HG02870 (cell line): ENCODE data around the gene B3GNT9.
A peak's percentile ranks its signal among the peaks of the same experiment; 100 is the strongest.

Experiments used
- ATAC-seq: cut with Tn5 transposase; IDR thresholded peaks from one replicate; pipeline ENCODE4 v1.9.1; 2021; ENCODE audit warnings: mild to moderate bottlenecking, moderate library complexity; ENCODE audit not compliant: unreplicated experiment

B3GNT9 gene

DNA sequence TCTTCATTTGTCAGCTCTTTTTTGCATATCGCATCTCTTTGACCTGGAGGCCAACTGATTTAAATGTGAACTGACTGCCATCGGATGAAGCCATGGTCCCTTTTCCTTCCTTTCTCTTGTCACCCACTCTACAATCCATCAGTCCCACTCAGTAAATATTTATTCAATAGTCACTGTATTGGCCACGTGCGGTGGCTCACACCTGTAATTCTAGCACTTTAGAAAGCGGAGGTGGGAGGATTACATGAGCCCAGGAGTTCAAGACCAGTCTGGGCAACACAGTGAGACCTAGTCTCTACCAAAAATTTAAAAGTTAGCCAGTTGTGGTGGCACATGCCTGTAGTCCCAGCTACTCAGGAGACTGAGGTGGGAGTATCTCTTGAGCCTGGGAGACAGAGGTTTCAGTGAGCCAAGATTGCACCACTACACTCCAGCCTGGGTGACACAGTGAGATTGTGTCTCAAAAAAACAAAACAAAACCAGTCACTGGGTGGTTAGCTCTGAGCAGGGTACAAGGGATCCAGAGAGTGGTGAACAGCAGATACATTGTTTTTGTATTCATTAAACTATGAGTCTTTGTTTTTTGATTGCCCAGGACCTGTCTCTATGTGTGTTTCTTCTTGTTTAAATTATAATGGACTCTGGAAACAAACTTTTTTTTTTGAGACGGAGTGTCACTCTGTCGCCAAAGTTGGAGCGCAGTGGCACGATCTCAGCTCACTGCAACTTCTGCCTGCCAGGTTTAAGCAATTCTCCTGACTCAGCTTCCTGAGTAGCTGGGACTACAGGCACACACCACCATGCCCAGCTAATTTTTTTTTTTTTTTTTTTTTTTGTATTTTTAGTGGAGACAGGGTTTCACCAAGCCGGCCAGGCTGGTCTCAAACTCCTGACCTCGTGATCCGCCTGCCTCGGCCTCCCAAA lies 34.1 kb downstream of the B3GNT9 start:
- ATAC-seq: no peak

DNA sequence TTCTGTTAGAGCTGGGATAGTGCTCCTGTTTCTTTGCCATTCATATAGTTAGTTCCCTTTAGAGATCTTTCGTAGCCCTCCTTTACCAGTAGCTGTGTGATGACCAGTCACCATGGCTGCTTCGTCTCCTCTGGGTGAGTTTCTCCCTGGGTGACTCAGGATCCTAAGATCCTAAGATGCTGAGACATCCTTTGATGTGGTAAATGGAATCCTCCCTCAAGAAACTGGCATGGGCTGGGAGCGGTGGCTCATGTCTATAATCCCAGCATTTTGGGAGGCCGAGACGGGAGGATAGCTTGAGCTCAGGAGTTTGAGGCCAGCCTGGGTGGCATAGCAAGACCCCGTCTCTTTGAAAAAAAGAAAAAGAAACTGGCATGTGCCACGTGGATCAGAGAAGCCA lies 35.2 kb downstream of the B3GNT9 start:
- no peak for ATAC-seq

- ATAC-seq: no peak
Measured at GRCh38 chr16:67114793-67115192, 36.0 kb downstream of the B3GNT9 start.

- no peak for ATAC-seq
Measured at GRCh38 chr16:67112591-67113399, 38.0 kb downstream of the B3GNT9 start.

DNA sequence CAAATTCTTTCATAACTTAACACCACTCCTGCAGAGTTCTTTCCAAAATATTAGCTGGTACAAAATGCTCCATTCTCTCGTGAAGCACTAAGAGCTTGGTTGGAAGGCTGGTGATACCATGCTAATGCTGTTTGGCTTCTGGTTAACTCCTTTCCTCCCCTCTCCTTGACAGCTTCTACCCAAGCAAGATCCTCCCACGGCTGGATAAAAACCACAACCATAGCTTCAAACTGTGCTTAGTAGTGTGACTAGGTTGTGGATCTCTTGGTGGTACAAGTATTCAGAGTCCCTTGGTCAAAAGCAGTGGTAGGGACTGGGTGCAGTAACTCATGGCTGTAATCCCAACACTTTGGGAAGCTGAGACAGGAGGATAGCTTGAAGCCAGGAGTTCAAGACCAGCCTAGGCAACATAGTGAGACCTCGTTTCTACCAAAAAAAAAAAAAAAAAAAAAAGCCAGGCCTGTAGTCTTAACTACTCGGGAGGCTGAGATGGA lies 38.8 kb downstream of the B3GNT9 start:
- no peak for ATAC-seq

DNA sequence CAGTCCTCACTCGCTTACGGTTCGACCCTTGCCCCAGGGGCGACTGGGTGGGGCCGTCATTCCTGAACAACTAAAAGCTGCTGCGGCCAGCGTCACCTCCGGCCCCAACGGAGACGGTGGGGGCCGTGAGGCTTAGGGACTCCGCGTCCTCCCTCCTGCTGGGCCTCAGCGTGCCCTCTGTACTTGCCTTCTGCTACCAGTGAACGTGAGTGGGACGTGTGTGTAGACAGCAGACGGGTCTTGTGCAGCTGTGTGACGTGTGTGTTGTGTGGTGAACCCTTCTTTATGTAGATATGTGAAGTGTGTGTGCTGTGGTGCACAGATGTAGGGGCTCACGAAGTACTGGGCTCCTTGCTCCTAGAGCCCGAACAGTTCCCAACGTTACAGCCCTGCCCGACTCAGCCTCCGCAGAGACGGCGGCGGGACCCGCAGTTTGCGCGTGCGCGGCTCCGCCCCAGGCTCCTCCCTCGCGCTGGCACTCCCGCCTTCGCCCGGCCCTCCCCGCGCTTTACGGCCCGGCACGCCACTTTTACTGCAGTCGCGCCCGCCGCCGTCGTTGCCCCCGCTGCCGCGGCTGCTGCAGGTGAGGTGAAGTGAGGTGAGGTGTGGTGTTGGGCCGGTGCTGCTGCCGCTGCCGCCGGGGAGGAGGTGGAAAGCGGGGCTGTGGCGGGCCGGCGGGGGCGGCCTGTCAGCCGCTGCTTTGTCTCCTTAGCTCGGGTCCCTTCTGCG lies 41.2 kb downstream of the B3GNT9 start, which contains the start of gene PHAF1:
Gene PHAF1, plus strand, starts transcription at position 535 of the 729 bp plus-strand sequence. CDS start 235 bp downstream, outside the sequence.
- peak; percentile 83 for ATAC-seq

DNA sequence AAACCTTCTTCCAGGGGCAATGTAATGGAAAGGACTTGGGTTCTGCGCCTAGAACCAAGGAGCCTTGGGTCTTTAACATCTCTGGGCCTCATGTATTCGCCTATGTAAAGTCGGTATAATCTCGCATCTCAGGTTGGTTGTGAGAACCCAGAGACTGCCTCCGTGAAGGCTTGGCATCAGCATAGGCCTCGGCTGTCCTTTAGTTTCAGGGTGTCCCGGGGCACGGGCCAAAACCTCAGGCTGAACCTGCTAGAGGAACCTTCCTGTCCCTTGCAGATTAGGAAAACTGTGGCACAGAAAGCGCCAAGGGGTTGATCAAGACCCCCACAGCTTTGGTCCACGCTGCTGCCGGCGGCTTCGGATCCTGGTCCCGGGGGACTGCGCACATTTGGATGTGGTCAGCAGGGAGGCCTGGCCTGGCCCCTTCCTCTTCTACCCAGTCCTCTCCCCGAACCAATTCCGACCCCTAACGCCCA lies 41.8 kb downstream of the B3GNT9 start:
- ATAC-seq: no peak

DNA sequence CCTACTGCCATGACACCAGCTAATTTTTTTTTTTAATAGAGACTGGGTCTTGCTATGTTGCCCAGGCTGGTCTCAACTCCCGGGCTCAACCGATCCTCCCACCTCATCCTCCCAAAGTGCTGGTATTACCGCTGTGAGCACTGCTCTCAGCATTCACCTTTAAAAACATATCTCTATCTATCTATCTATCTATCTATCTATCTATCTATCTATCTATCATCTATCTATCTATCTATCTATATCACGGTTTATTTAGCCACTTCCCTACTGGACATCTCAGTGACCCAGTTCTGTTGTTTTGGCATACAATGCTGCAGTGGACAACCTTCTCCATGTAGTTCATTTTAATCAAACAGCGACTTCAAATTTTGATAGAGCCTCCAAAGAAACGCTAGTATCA lies 42.3 kb downstream of the B3GNT9 start:
- ATAC-seq: no peak

DNA sequence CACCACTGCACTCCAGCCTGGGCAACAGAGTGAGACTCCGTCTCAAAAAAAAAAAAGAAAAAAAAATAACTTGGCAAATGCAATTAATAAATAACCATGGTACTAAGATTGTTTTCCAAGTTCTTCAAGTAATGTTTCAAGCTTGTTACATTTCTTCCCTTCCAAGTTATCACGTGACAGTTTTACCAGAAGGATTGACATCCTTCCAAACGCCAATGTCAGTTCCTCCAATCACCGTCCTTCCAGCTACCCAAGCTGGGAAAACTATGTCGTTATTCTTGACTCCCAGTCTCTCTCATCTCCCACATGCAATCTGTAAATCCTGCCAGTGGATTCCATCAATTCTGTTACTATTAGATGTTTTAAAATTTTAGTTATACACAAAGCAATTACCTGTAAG lies 44.9 kb downstream of the B3GNT9 start:
- ATAC-seq: no peak

- no peak for ATAC-seq
Measured at GRCh38 chr16:67105246-67105645, 45.6 kb downstream of the B3GNT9 start.

DNA sequence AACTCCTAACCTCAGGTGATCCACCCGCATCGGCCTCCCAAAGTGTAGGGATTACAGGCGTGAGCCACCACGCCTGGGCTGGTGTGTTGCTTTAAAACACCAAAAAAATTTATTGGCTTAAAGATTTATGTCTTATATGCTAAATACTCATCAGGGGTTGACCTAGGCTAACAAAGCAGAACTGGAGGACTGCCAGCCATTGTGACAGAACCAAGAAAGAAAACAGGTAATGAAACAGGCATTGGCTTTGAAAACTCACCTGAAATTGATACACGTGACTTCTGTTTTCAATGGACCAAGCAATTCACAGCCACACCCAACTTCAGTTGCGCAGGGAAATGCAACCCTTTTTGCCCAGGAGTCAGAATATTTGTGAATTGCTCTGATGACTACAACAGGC lies 46.0 kb downstream of the B3GNT9 start:
- no peak for ATAC-seq

DNA sequence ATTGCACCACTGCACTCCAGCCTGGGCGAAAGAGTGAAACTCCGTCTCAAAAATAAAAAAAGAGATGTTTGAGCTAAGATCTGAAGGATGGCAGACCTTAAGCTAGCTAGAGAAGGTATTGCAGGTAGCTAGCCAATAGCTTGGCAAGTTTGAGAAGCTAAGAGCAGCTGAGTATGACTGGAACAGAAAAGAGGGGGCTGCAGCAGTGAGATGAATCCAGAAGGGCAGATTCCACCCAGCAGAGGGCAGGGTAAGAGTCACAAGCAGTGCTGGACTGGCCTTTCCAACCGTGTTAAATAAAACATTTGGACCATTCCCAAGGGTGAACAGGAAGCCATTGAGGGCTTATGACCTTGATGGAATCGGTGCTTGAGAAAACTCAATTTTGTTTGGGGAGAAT lies 46.7 kb downstream of the B3GNT9 start:
- ATAC-seq: no peak

GRCh38 chr16:67101311-67102082 lies 49.3 kb downstream of the B3GNT9 start:
- no peak for ATAC-seq

GRCh38 chr16:67100569-67101310 lies 50.1 kb downstream of the B3GNT9 start:
- ATAC-seq: no peak

GRCh38 chr16:67098599-67098998 lies 52.2 kb downstream of the B3GNT9 start:
- no peak for ATAC-seq
